HepG2 (cell line): Measurements from ENCODE around the gene ANKRA2. TPM values are rescaled to one million over a fixed set of nuclear protein-coding genes. Genes with fewer than 3 reads are reported as not detected.
A peak's percentile ranks its signal among the peaks of the same experiment; 100 is the strongest.

Source experiments
- AGO1 ChIP-seq: fragments of 200-400 bp; formaldehyde crosslinking; IDR thresholded peaks from 2 replicates; pipeline ENCODE4 v1.6.1; 2017; ENCODE audit warnings: mild to moderate bottlenecking, low read depth, low read length, moderate library complexity; ENCODE audit not compliant: poor library complexity, severe bottlenecking
- CBX5 ChIP-seq: sonication (generic); formaldehyde crosslinking; IDR thresholded peaks from 2 replicates; pipeline ENCODE4 v1.4.0; 2020; ENCODE audit warnings: missing genetic modification reagents, borderline replicate concordance
- ELF1 ChIP-seq: sonication (generic); formaldehyde crosslinking; IDR thresholded peaks from 2 replicates; pipeline ENCODE4 v1.4.0; 2020; ENCODE audit warnings: missing genetic modification reagents
- GATAD2A ChIP-seq: IDR thresholded peaks from 2 replicates; pipeline ENCODE4 v1.6.1; 2016
- MYC ChIP-seq: sonication (generic); formaldehyde crosslinking; IDR thresholded peaks from 2 replicates; pipeline ENCODE4 v1.9.0; 2021; ENCODE audit warnings: missing genetic modification reagents, borderline replicate concordance
- PLSCR1 ChIP-seq: sonication (generic); formaldehyde crosslinking; IDR thresholded peaks from 2 replicates; pipeline ENCODE4 v1.5.0; 2020; ENCODE audit warnings: missing genetic modification reagents, mild to moderate bottlenecking, borderline replicate concordance
- SPEN ChIP-seq: sonication (generic); formaldehyde crosslinking; IDR thresholded peaks from 2 replicates; pipeline ENCODE4 v1.5.1; 2020; ENCODE audit warnings: low read depth, mild to moderate bottlenecking, missing genetic modification reagents
- TBP ChIP-seq: sonication (generic); formaldehyde crosslinking; IDR thresholded peaks from 2 replicates; pipeline ENCODE4 v1.5.0; 2020; ENCODE audit warnings: missing genetic modification reagents
- THAP8 ChIP-seq: sonication (generic); formaldehyde crosslinking; IDR thresholded peaks from 2 replicates; pipeline ENCODE4 v1.5.1; 2020; ENCODE audit warnings: missing genetic modification reagents, mild to moderate bottlenecking, borderline replicate concordance
- USF2 ChIP-seq, 2 experiments: sonication (generic) in 1 of 2; formaldehyde crosslinking in 1 of 2; IDR thresholded peaks; 2 replicates each; pipeline versions ENCODE4 v1.5.1 to v1.6.1; 2011 to 2020; ENCODE audit warnings: borderline replicate concordance in 1 of 2, low read depth in 1 of 2, low read length in 1 of 2, mild to moderate bottlenecking in 1 of 2, missing genetic modification reagents in 1 of 2, moderate library complexity in 1 of 2
- ZBTB43 ChIP-seq: sonication (generic); formaldehyde crosslinking; conservative IDR thresholded peaks from 2 replicates; pipeline ENCODE4 v1.4.0; 2020; ENCODE audit warnings: missing genetic modification reagents
- ZBTB7B ChIP-seq: sonication (generic); formaldehyde crosslinking; IDR thresholded peaks from 2 replicates; pipeline ENCODE4 v1.4.0; 2020; ENCODE audit warnings: missing genetic modification reagents
- ZNF160 ChIP-seq: sonication (generic); formaldehyde crosslinking; IDR thresholded peaks from 2 replicates; pipeline ENCODE4 v1.8.0; 2022; ENCODE audit warnings: mild to moderate bottlenecking, inconsistent platforms, missing genetic modification reagents
- ZNF280B ChIP-seq: sonication (generic); formaldehyde crosslinking; IDR thresholded peaks from 2 replicates; pipeline ENCODE4 v1.5.0; 2020; ENCODE audit warnings: missing genetic modification reagents, mild to moderate bottlenecking, borderline replicate concordance
- ZNF737 ChIP-seq: sonication (generic); formaldehyde crosslinking; IDR thresholded peaks from 2 replicates; pipeline ENCODE4 v1.5.0; 2020; ENCODE audit warnings: missing genetic modification reagents, mild to moderate bottlenecking, borderline replicate concordance
- ZNF761 ChIP-seq: sonication (generic); formaldehyde crosslinking; conservative IDR thresholded peaks from 2 replicates; pipeline ENCODE4 v1.4.0; 2020; ENCODE audit warnings: mild to moderate bottlenecking, missing genetic modification reagents
- polyA plus RNA-seq, 8 experiments: library from polyadenylated mRNA; depleted of rRNA in 3 of 8; stranded (reverse) in 7 of 8; unstranded in 1 of 8; fragments of >200 nt; fragmentation: Illumina TruSeq in 4 of 8; extraction: Trizol in 4 of 8; gene quantifications; 2 replicates each; pipeline versions ENCODE4 v1.2.1 to v1.2.3, GENCODE V29; 2011 to 2016; ENCODE audit warnings: low read depth in 4 of 8, missing spikeins in 1 of 8, mixed read lengths in 1 of 8; ENCODE audit not compliant: insufficient read depth in 1 of 8
- total RNA-seq, 5 experiments: library from RNA; depleted of rRNA; stranded (reverse); fragments of >200 nt; fragmentation: Illumina TruSeq; extraction: Trizol; gene quantifications; 2 replicates each; pipeline ENCODE4 v1.2.3, GENCODE V29; 2016; ENCODE audit warnings: low read depth in 1 of 5

The ANKRA2 gene
- total and polyA plus RNA-seq, 2 of the 13 experiments (the other 11 are each of a cell fraction or from before 2014, with no cell fraction given), result 23.6 to 33.6 TPM

- peak; percentile 96 for TF ChIP-seq GATAD2A (CRISPR knock-in tag)
- no peak for TF ChIP-seq AGO1
- TF ChIP-seq SPEN, result peak; percentile 59; the same call in 1 of the 2 replicates
- TF ChIP-seq ZNF280B (CRISPR knock-in tag), result no peak
- TF ChIP-seq THAP8 (CRISPR knock-in tag), result no peak
- TF ChIP-seq CBX5 (CRISPR knock-in tag), result peak; percentile 93; the same call in 1 of the 2 replicates
- TF ChIP-seq ELF1, result peak; percentile 36
- TF ChIP-seq TBP (CRISPR knock-in tag), result no peak
- TF ChIP-seq ZNF160 (CRISPR knock-in tag), result no peak
- TF ChIP-seq MYC, result peak; percentile 37; the same call in 1 of the 2 replicates
- TF ChIP-seq ZBTB7B (CRISPR knock-in tag), result peak; percentile 61; the same call in 1 of the 2 replicates
- no peak for TF ChIP-seq ZNF737 (CRISPR knock-in tag)
- no peak for TF ChIP-seq PLSCR1 (CRISPR knock-in tag)
- TF ChIP-seq ZBTB43 (CRISPR knock-in tag), result peak; percentile 44; the same call in 1 of the 2 replicates
- peak; percentile 97 for TF ChIP-seq USF2 (IDR thresholded peaks at IDR 0.05; ENCODE audit: low read depth, low read length)
- peak; percentile 91; the same call in 1 of the 2 replicates for TF ChIP-seq USF2 (CRISPR knock-in tag; IDR thresholded peaks at IDR 0.05; ENCODE audit: borderline replicate concordance)
- TF ChIP-seq ZNF761 (CRISPR knock-in tag), result peak; percentile 82; the same call in 1 of the 2 replicates
These were observed 20.7 kb downstream of the ANKRA2 start (continued) for GRCh38 chr5:73544429-73545402.
